ENCODE measurements around the gene ACSL4. TPM values are rescaled to one million over a fixed set of nuclear protein-coding genes. Genes with fewer than 3 reads are reported as not detected.
"Not testable (repeated sequence)": the region's sequence is repeated elsewhere in the genome, so short reads cannot be mapped to it uniquely, and the experiment has no call there.

ACSL4 gene
- total RNA-seq, 1 donor from 2014 or later: 57.3 TPM

- DNase-seq: no peak
Measured at GRCh38 chrX:109660435-109661143, 72.5 kb downstream of the ACSL4 start.

- DNase-seq: no peak
Measured at GRCh38 chrX:109658391-109658790, 74.7 kb downstream of the ACSL4 start.

GRCh38 chrX:109657364-109657763 is 75.7 kb downstream of the ACSL4 start:
- not testable (repeated sequence) for DNase-seq

- DNase-seq: peak; percentile 2
Measured at GRCh38 chrX:109656774-109657173, 76.3 kb downstream of the ACSL4 start.

GRCh38 chrX:109655502-109656201 is 77.4 kb downstream of the ACSL4 start:
- DNase-seq: no peak

GRCh38 chrX:109654516-109655109 is 78.4 kb downstream of the ACSL4 start:
- DNase-seq: no peak

- DNase-seq: not testable (repeated sequence)
Measured at GRCh38 chrX:109644671-109645070, 88.4 kb downstream of the ACSL4 start.

GRCh38 chrX:109643687-109644086 is 89.4 kb downstream of the ACSL4 start:
- DNase-seq: no peak

GRCh38 chrX:109638158-109638557 is 94.9 kb downstream of the ACSL4 start:
- DNase-seq: no peak

- not testable (repeated sequence) for DNase-seq
Measured at GRCh38 chrX:109637477-109637876, 95.6 kb downstream of the ACSL4 start.

GRCh38 chrX:109635146-109635545 is 97.9 kb downstream of the ACSL4 start:
- DNase-seq: peak; percentile 46

- DNase-seq: peak; percentile 55
Measured at GRCh38 chrX:109632906-109633504, 100.1 kb downstream of the ACSL4 start.

- peak; percentile 88 for DNase-seq
Measured at GRCh38 chrX:109629310-109629709, 103.7 kb downstream of the ACSL4 start.

- no peak for DNase-seq
Measured at GRCh38 chrX:109626637-109627036, 106.4 kb downstream of the ACSL4 start.

- no peak for DNase-seq
Measured at GRCh38 chrX:109624641-109625616, 108.1 kb downstream of the ACSL4 start, which contains the start of gene KCNE5. Gene KCNE5, minus strand, starts transcription at chrX:109625172. Its CDS starts 152 bp downstream, at chrX:109625020.

GRCh38 chrX:109623997-109624396 is 109.1 kb downstream of the ACSL4 start:
- no peak for DNase-seq

- DNase-seq: no peak
Measured at GRCh38 chrX:109622270-109622669, 110.8 kb downstream of the ACSL4 start.

- DNase-seq: no peak
Measured at GRCh38 chrX:109619771-109620170, 113.3 kb downstream of the ACSL4 start.

- DNase-seq: no peak
Measured at GRCh38 chrX:109614951-109615350, 118.1 kb downstream of the ACSL4 start.

GRCh38 chrX:109601486-109601885 is 131.6 kb downstream of the ACSL4 start:
- DNase-seq: no peak

- DNase-seq: no peak
Measured at GRCh38 chrX:109600237-109600651, 132.8 kb downstream of the ACSL4 start.

GRCh38 chrX:109596015-109596414 is 137.0 kb downstream of the ACSL4 start:
- no peak for DNase-seq

Measured in dermis blood vessel endothelial cell (primary cell).